K562 (cell line): ENCODE results near the gene TBX19. TPM values are rescaled to one million over a fixed set of nuclear protein-coding genes. Genes with fewer than 3 reads are reported as not detected.

Source experiments
- ADNP ChIP-seq: fragments of 200-800 bp; sonication (Bioruptor generic); IDR thresholded peaks from 2 replicates; pipeline ENCODE4 v1.6.1; 2016; ENCODE audit warnings: missing genetic modification characterization, missing compliant biosample characterization
- ATF1 ChIP-seq, 2 experiments: fragments of 450-650 bp in 1 of 2; IDR thresholded peaks; 2 replicates each; pipeline ENCODE4 v1.6.1; 2016; ENCODE audit warnings: missing compliant biosample characterization in 1 of 2, missing genetic modification characterization in 1 of 2
- CBX3 ChIP-seq, 2 experiments: IDR thresholded peaks; 1 replicate in 1 of 2; 2 replicates in 1 of 2; pipeline ENCODE4 v1.6.1; 2012; ENCODE audit warnings: inconsistent platforms in 2 of 2, low read length in 2 of 2, borderline replicate concordance in 1 of 2, control low read depth in 1 of 2
- DNMT1 ChIP-seq: fragments of 450-650 bp; IDR thresholded peaks from 2 replicates; pipeline ENCODE4 v1.6.1; 2016; ENCODE audit warnings: antibody characterized with exemption, mild to moderate bottlenecking
- HEY1 ChIP-seq: fragments of 250-450 bp; sonication (Bioruptor Pico); IDR thresholded peaks from 2 replicates; pipeline ENCODE4 v1.5.0; 2020; ENCODE audit warnings: mild to moderate bottlenecking, moderate library complexity, borderline replicate concordance
- KAT7 ChIP-seq: sonication (generic); formaldehyde crosslinking; IDR thresholded peaks from 2 replicates; pipeline ENCODE4 v1.8.0; 2022; ENCODE audit warnings: missing genetic modification reagents, mild to moderate bottlenecking, borderline replicate concordance
- LCOR ChIP-seq: sonication (generic); formaldehyde crosslinking; IDR thresholded peaks from 2 replicates; pipeline ENCODE4 v1.8.0; 2022; ENCODE audit warnings: mild to moderate bottlenecking, missing genetic modification reagents
- MECOM ChIP-seq: fragments of 250-450 bp; sonication (Bioruptor Pico); IDR thresholded peaks from 2 replicates; pipeline ENCODE4 v1.8.0; 2022; ENCODE audit warnings: inconsistent platforms
- NUFIP1 ChIP-seq: fragments of 450-650 bp; IDR thresholded peaks from 2 replicates; pipeline ENCODE4 v1.6.1; 2018; ENCODE audit not compliant: partially characterized antibody
- SETDB1 ChIP-seq: IDR thresholded peaks from one replicate; pipeline ENCODE4 v1.6.1; 2012; ENCODE audit warnings: low read length, control low read depth, inconsistent platforms
- ZNF668 ChIP-seq: fragments of 250-450 bp; sonication (Bioruptor Pico); IDR thresholded peaks from 2 replicates; pipeline ENCODE4 v1.8.0; 2022; ENCODE audit warnings: mild to moderate bottlenecking, inconsistent platforms
- polyA plus RNA-seq, 8 experiments: library from polyadenylated mRNA; depleted of rRNA in 4 of 8; stranded (reverse) in 5 of 8; unstranded in 3 of 8; fragments of >200 nt; fragmentation: Nextera tagmentation in 2 of 8; fragmentation: Illumina TruSeq in 1 of 8; extraction: Ambion mirVana in 2 of 8; extraction: Trizol in 1 of 8; gene quantifications; 2 replicates each; pipeline versions ENCODE4 v1.2.1 to v1.2.3, GENCODE V29; 2011 to 2014; ENCODE audit warnings: inconsistent platforms in 1 of 8, missing spikeins in 1 of 8
- total RNA-seq, 7 experiments: library from RNA; depleted of rRNA in 6 of 7; stranded (reverse); fragments of >200 nt in 6 of 7; fragmentation: Illumina TruSeq in 2 of 7; extraction: Trizol in 2 of 7; gene quantifications; 2 replicates each; pipeline versions ENCODE4 v1.2.1 to v1.2.3, GENCODE V29; 2011 to 2021; ENCODE audit warnings: low replicate concordance in 1 of 7
- TF ChIP-seq, protein P1 (sequence below): fragments of 200-800 bp; sonication (Bioruptor generic); IDR thresholded peaks from 2 replicates; pipeline ENCODE4 v1.6.1; 2017; ENCODE audit warnings: missing genetic modification characterization, missing compliant biosample characterization
- TF ChIP-seq, protein P2 (sequence below), 2 experiments: IDR thresholded peaks; 2 replicates each; pipeline ENCODE4 v1.6.1; 2012; ENCODE audit warnings: improper control_type of control experiment in 2 of 2, low read depth in 2 of 2, low read length in 2 of 2, borderline replicate concordance in 1 of 2
- TF ChIP-seq, protein P3 (sequence below), 2 experiments: IDR thresholded peaks in 1 of 2; conservative IDR thresholded peaks in 1 of 2; 2 replicates each; pipeline ENCODE4 v1.6.1; 2016; ENCODE audit warnings: low read depth in 2 of 2, mild to moderate bottlenecking in 1 of 2, missing compliant biosample characterization in 1 of 2, missing genetic modification characterization in 1 of 2, moderate library complexity in 1 of 2
- TF ChIP-seq, protein P4 (sequence below): fragments of 450-650 bp; IDR thresholded peaks from 2 replicates; pipeline ENCODE4 v1.7.1; 2018; ENCODE audit warnings: mild to moderate bottlenecking, low read depth; ENCODE audit not compliant: partially characterized antibody
- TF ChIP-seq, protein P5 (sequence below): fragments of 250-450 bp; sonication (Bioruptor Pico); IDR thresholded peaks from 2 replicates; pipeline ENCODE4 v1.6.1; 2021; ENCODE audit warnings: mild to moderate bottlenecking

The TBX19 gene
- total and polyA plus RNA-seq, 9 of the 15 experiments (the other 6 are each of a cell fraction or from before 2014, with no cell fraction given): 0.32 to 3.1 (median 0.95) TPM

DNA sequence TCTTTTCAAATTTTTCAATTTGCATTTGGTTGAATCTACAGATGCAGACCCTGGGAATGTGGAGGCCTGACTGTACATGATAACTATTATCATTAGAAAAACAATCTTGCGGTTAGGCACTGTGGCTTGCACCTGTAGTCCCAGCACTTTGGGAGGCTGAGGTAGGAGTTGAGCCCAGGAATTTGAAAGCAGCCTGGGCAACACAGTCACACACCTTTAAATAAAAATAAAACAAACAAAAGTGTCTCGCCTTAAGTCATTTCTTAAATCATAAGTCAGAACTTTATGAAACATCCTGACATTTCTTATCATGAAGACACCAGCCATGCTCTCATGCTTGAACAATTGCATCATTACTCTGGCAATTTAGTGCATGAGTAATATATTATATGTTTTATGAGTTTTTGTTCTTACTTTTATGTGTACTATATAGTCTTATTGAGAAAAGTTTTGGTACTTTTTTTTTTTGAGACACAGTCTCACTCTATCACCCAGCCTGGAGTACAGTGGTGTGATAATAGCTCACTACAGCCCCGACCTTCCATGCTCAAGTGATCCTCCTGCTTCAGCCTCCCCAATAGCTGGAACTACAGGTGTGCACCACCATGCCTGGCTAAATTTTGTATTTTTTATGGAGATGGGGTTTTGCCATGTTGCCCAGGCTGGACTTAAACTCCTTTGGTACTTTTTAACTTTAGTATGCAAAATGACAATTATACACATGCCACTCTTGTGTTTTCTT is 7.8 kb downstream of the TBX19 start (continued):
- TF ChIP-seq DNMT1: no peak
- 0 out of 2 replicates have a peak, but pooled peaks have one; percentile 39 for TF ChIP-seq HEY1 (CRISPR knock-in tag)
- no peak for TF ChIP-seq ZNF668 (CRISPR knock-in tag)
- no peak for TF ChIP-seq NUFIP1
- no peak for TF ChIP-seq CBX3 (IDR thresholded peaks at IDR 0.05; ENCODE audit: borderline replicate concordance in 1 of 2, low read length in 2 of 2)
- TF ChIP-seq, protein P1, sequence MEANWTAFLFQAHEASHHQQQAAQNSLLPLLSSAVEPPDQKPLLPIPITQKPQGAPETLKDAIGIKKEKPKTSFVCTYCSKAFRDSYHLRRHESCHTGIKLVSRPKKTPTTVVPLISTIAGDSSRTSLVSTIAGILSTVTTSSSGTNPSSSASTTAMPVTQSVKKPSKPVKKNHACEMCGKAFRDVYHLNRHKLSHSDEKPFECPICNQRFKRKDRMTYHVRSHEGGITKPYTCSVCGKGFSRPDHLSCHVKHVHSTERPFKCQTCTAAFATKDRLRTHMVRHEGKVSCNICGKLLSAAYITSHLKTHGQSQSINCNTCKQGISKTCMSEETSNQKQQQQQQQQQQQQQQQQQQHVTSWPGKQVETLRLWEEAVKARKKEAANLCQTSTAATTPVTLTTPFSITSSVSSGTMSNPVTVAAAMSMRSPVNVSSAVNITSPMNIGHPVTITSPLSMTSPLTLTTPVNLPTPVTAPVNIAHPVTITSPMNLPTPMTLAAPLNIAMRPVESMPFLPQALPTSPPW (CRISPR knock-in tag): 0 out of 2 replicates have a peak, but pooled peaks have one; percentile 33
- TF ChIP-seq, protein P2, sequence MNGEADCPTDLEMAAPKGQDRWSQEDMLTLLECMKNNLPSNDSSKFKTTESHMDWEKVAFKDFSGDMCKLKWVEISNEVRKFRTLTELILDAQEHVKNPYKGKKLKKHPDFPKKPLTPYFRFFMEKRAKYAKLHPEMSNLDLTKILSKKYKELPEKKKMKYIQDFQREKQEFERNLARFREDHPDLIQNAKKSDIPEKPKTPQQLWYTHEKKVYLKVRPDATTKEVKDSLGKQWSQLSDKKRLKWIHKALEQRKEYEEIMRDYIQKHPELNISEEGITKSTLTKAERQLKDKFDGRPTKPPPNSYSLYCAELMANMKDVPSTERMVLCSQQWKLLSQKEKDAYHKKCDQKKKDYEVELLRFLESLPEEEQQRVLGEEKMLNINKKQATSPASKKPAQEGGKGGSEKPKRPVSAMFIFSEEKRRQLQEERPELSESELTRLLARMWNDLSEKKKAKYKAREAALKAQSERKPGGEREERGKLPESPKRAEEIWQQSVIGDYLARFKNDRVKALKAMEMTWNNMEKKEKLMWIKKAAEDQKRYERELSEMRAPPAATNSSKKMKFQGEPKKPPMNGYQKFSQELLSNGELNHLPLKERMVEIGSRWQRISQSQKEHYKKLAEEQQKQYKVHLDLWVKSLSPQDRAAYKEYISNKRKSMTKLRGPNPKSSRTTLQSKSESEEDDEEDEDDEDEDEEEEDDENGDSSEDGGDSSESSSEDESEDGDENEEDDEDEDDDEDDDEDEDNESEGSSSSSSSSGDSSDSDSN (IDR thresholded peaks at IDR 0.05; ENCODE audit: borderline replicate concordance in 1 of 2, low read depth in 2 of 2, low read length in 2 of 2): no peak
- TF ChIP-seq KAT7: no peak
- TF ChIP-seq ATF1 (CRISPR knock-in tag; IDR thresholded peaks at IDR 0.05): no peak
- TF ChIP-seq ATF1 (tag; IDR thresholded peaks at IDR 0.05): 0 out of 2 replicates have a peak, but pooled peaks have one; percentile 47
- 0 out of 2 replicates have a peak, but pooled peaks have one; percentile 14 for TF ChIP-seq MECOM (CRISPR knock-in tag)
- TF ChIP-seq ADNP (tag): peak; percentile 78; the same call in 1 of the 2 replicates
- TF ChIP-seq, protein P3, sequence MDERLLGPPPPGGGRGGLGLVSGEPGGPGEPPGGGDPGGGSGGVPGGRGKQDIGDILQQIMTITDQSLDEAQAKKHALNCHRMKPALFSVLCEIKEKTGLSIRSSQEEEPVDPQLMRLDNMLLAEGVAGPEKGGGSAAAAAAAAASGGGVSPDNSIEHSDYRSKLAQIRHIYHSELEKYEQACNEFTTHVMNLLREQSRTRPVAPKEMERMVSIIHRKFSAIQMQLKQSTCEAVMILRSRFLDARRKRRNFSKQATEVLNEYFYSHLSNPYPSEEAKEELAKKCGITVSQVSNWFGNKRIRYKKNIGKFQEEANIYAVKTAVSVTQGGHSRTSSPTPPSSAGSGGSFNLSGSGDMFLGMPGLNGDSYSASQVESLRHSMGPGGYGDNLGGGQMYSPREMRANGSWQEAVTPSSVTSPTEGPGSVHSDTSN (CRISPR knock-in tag; IDR thresholded peaks at IDR 0.05; ENCODE audit: low read depth): no peak
- TF ChIP-seq, protein P3 (tag; conservative IDR thresholded peaks at IDR 0.05; ENCODE audit: low read depth): 0 out of 2 replicates have a peak, but pooled peaks have one; percentile 52
- TF ChIP-seq, protein P4, sequence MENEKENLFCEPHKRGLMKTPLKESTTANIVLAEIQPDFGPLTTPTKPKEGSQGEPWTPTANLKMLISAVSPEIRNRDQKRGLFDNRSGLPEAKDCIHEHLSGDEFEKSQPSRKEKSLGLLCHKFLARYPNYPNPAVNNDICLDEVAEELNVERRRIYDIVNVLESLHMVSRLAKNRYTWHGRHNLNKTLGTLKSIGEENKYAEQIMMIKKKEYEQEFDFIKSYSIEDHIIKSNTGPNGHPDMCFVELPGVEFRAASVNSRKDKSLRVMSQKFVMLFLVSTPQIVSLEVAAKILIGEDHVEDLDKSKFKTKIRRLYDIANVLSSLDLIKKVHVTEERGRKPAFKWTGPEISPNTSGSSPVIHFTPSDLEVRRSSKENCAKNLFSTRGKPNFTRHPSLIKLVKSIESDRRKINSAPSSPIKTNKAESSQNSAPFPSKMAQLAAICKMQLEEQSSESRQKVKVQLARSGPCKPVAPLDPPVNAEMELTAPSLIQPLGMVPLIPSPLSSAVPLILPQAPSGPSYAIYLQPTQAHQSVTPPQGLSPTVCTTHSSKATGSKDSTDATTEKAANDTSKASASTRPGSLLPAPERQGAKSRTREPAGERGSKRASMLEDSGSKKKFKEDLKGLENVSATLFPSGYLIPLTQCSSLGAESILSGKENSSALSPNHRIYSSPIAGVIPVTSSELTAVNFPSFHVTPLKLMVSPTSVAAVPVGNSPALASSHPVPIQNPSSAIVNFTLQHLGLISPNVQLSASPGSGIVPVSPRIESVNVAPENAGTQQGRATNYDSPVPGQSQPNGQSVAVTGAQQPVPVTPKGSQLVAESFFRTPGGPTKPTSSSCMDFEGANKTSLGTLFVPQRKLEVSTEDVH: no peak
- TF ChIP-seq, protein P5, sequence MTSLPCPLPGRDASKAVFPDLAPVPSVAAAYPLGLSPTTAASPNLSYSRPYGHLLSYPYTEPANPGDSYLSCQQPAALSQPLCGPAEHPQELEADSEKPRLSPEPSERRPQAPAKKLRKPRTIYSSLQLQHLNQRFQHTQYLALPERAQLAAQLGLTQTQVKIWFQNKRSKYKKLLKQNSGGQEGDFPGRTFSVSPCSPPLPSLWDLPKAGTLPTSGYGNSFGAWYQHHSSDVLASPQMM (CRISPR knock-in tag): no peak
- peak; percentile 55; the same call in 1 of the 2 replicates for TF ChIP-seq LCOR
- TF ChIP-seq SETDB1: no peak
